ENCODE results near the gene EDEM2.
"Not testable (repeated sequence)": the region's sequence is repeated elsewhere in the genome, so short reads cannot be mapped to it uniquely, and the experiment has no call there.

DNA sequence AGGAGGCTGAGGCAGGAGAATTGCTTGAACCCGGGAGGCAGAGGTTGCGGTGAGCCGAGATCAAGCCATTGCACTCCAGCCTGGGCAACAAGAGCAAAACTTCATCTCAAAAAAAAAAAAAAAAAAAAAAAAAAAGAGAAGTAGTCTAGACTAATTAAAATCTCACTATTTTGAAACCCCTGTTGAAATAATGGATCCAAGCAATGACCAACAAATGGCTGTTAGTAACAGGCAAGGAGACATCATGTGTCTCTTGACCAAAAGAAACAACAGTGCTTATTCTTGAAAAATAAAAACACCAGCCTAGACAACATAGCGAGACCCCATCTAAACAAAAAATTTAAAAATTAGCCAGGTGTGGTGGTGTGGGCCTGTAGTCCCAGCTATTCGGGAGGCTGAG, 34.9 kb downstream of the EDEM2 start:
- TF ChIP-seq, protein P1, sequence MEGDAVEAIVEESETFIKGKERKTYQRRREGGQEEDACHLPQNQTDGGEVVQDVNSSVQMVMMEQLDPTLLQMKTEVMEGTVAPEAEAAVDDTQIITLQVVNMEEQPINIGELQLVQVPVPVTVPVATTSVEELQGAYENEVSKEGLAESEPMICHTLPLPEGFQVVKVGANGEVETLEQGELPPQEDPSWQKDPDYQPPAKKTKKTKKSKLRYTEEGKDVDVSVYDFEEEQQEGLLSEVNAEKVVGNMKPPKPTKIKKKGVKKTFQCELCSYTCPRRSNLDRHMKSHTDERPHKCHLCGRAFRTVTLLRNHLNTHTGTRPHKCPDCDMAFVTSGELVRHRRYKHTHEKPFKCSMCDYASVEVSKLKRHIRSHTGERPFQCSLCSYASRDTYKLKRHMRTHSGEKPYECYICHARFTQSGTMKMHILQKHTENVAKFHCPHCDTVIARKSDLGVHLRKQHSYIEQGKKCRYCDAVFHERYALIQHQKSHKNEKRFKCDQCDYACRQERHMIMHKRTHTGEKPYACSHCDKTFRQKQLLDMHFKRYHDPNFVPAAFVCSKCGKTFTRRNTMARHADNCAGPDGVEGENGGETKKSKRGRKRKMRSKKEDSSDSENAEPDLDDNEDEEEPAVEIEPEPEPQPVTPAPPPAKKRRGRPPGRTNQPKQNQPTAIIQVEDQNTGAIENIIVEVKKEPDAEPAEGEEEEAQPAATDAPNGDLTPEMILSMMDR (IDR thresholded peaks at IDR 0.05), result not testable (repeated sequence)
- TF ChIP-seq EP300, POLR2A (IDR thresholded peaks at IDR 0.05): not testable (repeated sequence)
